ENCODE data around the gene ANP32A.

The ANP32A gene

DNA sequence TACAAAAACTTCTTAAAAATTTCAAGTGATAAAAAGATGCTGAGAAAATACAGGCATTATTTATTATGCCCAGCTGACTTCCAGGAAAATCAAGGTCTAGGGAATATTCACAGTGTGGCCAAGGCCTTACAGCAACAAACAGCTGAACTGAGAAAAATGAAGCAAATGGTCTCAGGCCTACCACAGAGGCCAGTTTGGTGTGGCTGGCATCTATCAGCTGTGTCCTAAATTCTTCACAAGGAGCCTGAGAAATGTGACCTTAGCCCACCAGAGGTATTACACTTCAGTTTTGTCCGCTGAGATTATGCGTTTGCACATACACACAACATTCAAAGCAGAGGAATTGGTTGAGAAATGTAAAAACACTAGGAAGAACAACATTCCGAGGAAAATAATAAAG, 77.4 kb downstream of the ANP32A start:
- DNase-seq (ENCODE audit: low spot score), result no peak

DNA sequence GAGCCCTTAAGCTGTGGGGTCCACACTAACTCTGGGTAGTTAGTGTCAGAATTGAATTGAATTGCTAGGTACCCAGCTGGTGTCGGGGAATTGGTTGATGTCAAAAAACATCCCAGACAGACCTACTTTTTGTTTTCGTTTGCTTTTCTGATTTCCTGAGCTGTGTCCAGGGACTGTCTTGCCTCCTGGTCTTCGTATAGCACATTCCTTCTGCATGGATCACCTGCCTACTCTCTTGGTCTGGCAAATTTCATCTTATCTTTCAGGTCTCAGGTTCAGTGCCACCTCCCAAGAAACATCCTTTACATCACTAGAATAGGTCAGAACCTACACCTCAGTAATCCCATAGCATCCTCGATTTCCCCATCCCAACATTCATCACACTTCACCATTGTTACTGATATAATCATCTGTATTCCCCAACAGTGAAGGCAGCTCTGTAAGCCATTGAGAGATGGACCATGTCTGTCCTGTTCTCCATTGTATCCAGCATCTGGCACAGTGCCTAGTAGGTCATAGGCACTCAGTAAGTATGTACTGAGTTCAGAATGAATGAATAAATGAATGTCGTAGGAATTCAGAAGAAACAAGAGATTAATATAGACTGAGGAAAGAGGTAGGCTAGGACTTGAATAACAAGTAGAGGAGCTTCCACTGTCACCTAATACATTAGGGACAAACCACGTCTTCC, 81.2 kb downstream of the ANP32A start:
- no peak for DNase-seq (ENCODE audit: low spot score)

DNA sequence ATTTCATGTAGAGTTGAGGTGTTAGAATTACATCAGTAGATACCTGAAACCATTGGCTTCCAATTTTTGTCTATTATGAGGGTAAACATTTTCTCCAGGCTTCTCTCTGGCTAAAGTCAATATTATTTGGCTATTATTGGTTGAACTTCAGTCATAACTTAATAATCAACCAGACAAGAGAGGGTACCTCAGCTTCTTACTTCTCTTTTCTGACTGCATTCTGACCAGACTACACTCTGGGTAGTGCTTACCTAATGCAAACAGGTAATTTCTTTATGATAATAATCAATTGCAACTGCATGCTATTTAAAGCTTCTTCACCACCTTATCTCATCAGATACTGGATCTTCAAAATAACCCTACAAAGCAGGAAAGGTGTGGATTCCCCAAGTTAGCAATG, 85.1 kb downstream of the ANP32A start:
- no peak for DNase-seq (ENCODE audit: low spot score)

DNA sequence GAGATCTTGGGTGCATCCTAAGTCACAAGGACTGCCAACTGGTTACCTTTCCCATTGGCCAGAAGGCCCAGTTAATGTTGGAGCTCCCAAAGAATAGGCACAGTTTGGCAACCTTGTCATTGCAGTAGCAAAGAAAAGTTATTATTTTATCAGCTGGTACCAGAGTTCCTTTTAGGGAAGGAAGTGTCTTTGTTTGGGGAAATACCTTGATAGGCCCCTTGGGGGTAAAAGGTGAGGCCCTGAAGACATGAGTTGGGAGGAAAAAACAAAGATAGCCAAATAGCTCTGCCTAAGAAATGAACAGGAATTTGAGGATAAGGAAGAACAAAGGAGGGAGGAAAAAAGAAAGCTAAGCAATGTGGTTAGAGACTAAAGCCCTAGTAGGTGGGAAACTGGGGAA, 85.8 kb downstream of the ANP32A start:
- DNase-seq (ENCODE audit: low spot score), result no peak

DNA sequence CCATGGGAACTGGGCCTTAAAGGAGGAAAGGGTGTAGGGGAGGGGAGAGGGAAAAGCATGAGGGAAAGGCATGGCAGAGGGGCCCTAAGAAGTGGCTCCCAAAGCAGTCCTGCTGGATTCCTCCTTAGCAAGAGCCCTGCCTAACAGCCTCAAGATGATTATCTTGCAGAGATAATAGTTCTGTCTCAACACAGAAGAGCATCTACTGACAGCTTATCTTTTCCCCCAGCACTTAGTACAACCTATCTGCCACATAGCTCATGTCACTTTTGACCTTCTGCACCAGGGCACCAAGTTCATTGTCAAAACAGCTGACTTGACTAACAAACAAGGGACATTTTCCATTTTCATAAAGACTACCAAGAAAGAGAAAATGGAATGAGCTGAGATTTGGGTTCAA, 86.3 kb downstream of the ANP32A start:
- no peak for DNase-seq (ENCODE audit: low spot score)

DNA sequence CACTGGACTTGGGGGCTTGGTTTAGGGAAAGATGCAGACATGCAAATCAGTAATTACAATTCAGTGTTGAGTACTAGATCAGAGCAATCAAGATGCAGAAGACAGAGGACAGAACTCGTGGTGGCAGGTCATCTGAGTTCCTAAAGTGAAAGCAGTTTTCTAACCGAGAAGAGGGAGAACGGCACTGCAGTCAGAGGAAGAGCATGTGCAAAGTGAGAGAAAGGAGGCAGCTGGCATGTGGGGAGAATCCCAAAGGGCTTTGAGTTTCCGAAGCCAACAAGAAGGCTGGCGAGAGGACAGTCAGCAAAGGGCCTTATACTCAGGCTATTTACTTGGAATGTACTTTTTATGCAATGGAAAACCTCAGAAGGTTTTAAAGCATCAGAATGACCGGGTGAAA, 87.0 kb downstream of the ANP32A start:
- no peak for DNase-seq (ENCODE audit: low spot score)

DNA sequence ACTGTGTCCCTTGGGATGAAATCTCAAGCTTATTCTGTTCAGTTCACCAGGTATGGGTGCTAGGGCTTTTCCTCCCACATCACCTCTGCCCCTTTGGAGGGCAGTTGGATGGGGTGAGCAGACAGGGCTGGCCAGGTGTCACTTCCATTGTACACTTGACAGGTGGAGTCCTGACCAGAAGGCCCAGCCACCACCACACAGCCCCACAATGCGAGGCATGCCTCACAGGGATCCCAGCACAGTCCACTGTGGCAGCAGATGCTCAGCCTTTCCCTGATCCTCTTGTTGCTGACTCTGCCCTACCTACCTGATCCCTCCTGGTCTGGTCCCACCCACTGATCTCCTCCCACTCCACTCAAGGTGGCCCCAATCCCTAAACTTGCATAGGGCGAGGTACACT, 88.2 kb downstream of the ANP32A start:
- DNase-seq (ENCODE audit: low spot score), result no peak

DNA sequence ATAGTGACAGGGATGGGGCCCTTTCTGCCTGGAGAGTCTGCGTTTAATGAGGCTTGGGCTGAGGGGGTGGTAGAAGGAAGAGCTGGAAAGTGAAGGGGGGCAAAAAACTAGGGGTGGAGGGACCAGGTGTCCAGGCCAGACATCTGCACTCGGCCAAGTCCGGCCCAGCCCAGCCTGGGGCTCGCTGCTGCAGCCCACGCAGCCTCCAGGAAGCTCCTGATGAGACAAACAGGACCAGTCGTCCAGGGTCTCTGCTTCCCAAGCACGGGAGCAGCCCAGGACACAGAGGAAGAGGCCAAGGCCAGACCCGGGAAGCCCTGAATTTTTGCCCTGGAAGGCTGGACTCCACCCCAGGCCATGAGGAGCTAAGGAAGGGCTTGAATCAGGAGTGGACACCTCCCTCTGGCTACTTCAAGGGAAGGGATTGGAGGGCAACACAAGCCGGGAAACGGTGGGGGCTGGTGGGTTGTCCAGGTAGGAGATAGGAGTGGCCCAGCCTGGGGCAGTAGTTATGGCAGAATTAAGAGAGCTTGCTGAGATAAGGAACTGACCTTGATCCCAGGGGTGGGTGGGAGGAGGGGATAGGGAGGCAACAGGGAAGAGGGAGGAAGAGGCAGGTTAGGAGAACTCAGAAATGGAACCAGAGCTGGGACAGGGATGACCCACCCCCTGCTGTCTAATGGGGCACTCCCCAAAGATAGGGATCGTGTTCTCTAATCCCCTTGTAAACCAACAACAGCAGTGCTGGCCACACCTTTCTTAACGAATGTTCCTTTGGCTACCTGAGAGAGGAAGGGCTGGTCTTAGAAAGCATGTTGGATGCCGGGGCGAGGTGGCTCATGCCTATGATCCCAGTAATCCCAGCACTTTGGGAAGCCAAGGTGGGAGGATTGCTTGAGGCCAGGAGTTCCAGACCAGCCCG, 89.5 kb downstream of the ANP32A start:
- DNase-seq (ENCODE audit: low spot score), result no peak

DNA sequence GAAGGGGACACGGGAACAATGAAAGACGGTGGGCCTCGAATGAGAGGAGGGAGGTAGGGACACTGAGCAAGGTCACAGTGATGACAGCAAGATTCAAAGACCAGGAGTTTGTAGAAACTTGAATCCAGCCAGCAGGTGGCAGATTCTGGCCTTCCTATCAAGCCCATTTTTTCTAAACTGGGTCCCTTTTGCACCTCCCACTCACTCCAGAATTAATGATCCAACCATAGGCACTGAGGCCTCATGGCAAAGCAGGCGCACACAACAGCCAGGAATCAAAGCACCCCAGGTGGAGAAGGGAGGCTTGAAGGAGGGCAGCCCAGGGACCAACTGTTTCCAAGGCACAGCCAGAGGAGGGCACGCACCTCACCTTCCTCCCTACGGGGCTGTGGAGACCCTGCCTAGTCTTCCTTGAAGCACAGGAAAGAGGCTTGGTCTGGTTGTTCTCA, 90.2 kb downstream of the ANP32A start:
- DNase-seq (ENCODE audit: low spot score), result peak; percentile 57

DNA sequence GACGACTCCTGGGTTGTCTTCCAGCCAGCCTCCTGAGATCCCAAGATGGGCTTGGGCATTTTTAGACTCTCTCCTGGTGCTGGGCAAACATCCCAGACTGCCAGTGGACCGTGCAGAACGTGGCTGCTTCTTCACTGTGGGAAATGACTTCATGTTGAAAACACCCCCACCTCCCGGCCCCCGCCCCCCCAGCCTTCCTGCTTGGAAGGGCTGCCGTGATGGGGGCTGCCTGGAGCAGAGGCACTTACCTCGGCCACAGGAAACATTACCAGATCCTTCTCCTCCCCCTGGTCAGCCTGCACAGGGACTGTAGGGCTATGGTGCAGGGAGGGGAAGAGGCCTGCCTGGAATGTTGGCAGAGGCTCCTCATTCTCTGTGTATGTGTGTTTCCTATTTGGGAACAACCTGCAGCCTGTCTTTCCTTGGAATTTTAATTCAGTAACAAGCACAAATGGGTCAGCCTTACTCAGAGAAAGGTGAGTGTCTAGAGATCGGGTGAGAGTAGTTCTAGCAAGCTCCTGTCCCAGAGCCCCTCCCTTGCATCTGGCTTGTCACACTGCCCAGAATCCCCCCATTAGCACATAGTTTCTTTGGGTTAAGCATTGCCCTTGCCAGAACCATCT, 90.8 kb downstream of the ANP32A start:
- peak; percentile 73 for DNase-seq (ENCODE audit: low spot score)

Data from GM03348 (cell line).